Measurements from ENCODE around the gene PSMF1. TPM values are rescaled to one million over a fixed set of nuclear protein-coding genes. Genes with fewer than 3 reads are reported as not detected.

The PSMF1 gene
- total and polyA plus RNA-seq, 2 of the 4 experiments (the other 2 are of a cell fraction), result 93.6 to 109 TPM

- Histone ChIP-seq H2AK5ac (ENCODE audit: low read depth, low read length) (no peak overlapping the region), H4K5ac (ENCODE audit: low read depth, low read length) (no peak overlapping the region), H3K9ac (ENCODE audit: low read depth, low read length) (no peak overlapping the region), H4K8ac (ENCODE audit: low read depth in 2 of 2, low read length in 2 of 2) (peak overlapping the region in 1 of 2 experiments; percentile 10; a peak in 1 of 4 replicates), H3K4me1 (ENCODE audit: control insufficient read depth, insufficient read depth, low read length) (peaks cover 14% of the 10 kb centered on the region), H2AK9ac (replicated peaks; ENCODE audit: low read depth, low read length, poor library complexity) (no peak overlapping the region), H3K18ac (ENCODE audit: low read depth, low read length) (no peak overlapping the region), H2BK5ac (ENCODE audit: low read depth, low read length, poor library complexity, severe bottlenecking) (peak overlapping the region; percentile 12), H3K27ac (ENCODE audit: insufficient read depth, low read length) (peak overlapping the region; percentile 72; the same call in 1 of the 2 replicates), H3K9me1 (ENCODE audit: insufficient read depth, low read length) (peaks cover 20% of the 10 kb centered on the region; the same call in 1 of the 2 replicates), H3K27me3 (ENCODE audit: control insufficient read depth, insufficient read depth, low read length) (no peaks in the 10 kb centered on the region), H4K91ac (ENCODE audit: insufficient read depth, low read depth, low read length) (no peak overlapping the region), H3K79me1 (ENCODE audit: low read depth in 1 of 2, low read length in 2 of 2) (peaks cover 47 to 72% of the 10 kb centered on the region in 2 experiments), H3K4ac (ENCODE audit: low read depth, low read length) (peak overlapping the region; percentile 34; the same call in 1 of the 2 replicates), H2BK15ac (ENCODE audit: low read depth, low read length) (no peak overlapping the region), H3K14ac (replicated peaks; ENCODE audit: low read depth, low read length) (no peak overlapping the region), H3K56ac (ENCODE audit: extremely low read depth, insufficient read depth, low read length) (peak overlapping the region; percentile 32; the same call in 1 of the 2 replicates), H4K20me1 (ENCODE audit: insufficient read depth, low read length) (peaks cover 32% of the 10 kb centered on the region; the same call in 1 of the 2 replicates), H3K4me3 (ENCODE audit: insufficient read depth, low read depth, low read length) (peak overlapping the region; percentile 22), H2AFZ (replicated peaks; ENCODE audit: low read length, poor library complexity) (no peak overlapping the region), H2BK120ac (ENCODE audit: low read depth, low read length) (no peak overlapping the region), H2BK20ac (ENCODE audit: low read depth, low read length) (no peak overlapping the region), H3K36me3 (ENCODE audit: control insufficient read depth, insufficient read depth, low read length) (peaks cover 21% of the 10 kb centered on the region), H3K23ac (ENCODE audit: low read depth, low read length) (peak overlapping the region; percentile 39; the same call in 1 of the 2 replicates), H3K4me2 (ENCODE audit: low read depth, low read length) (peak overlapping the region; percentile 94), H3K9me3 (ENCODE audit: control insufficient read depth, insufficient read depth, low read length) (no peaks in the 10 kb centered on the region)
- WGBS, 2 experiments (ENCODE audit: extremely low coverage in 2 of 2, insufficient read length in 1 of 2), result 60% methylated on average over 1 of the region's 12 CpGs; no CpG with 5 or more reads in 1 of the 2 experiments
- intact Hi-C loops (cut with micrococcal nuclease), result no loop called here
- dilution Hi-C loops (cut with HindIII; ENCODE audit: low sequenced_read_pairs, unreplicated experiment), result no loop called here
- DNase-seq, result peak; percentile 57
- ChIA-PET POLR2A (ENCODE audit: unreplicated experiment) (no interaction called here), CTCF (interaction anchor here (0.6 kb wide), 1 partner anchor 477 kb away, joined by 6 read pairs; no protein-coding TSS in a partner anchor)
- TF ChIP-seq MAZ (IDR thresholded peaks at IDR 0.05; ENCODE audit: borderline replicate concordance, low read depth, low read length) (no peak), CEBPB (IDR thresholded peaks at IDR 0.05; ENCODE audit: low read depth, low read length) (peak; percentile 89), FOS (IDR thresholded peaks at IDR 0.05; ENCODE audit: low read depth, low read length) (no peak), RCOR1 (IDR thresholded peaks at IDR 0.05; ENCODE audit: insufficient replicate concordance, low read length) (no peak), POLR2A (IDR thresholded peaks at IDR 0.05; ENCODE audit: low read depth, low read length) (no peak), MXI1 (IDR thresholded peaks at IDR 0.05; ENCODE audit: borderline replicate concordance, low read depth, low read length) (no peak), USF2 (IDR thresholded peaks at IDR 0.05; ENCODE audit: low read depth, low read length) (peak; percentile 82), CHD1 (IDR thresholded peaks at IDR 0.05; ENCODE audit: low read depth, low read length) (no peak), ELK1 (IDR thresholded peaks at IDR 0.05; ENCODE audit: borderline replicate concordance, low read depth, low read length) (no peak), RFX5 (IDR thresholded peaks at IDR 0.05; ENCODE audit: low read depth, low read length) (no peak), RAD21 (IDR thresholded peaks at IDR 0.05; ENCODE audit: low read length) (no peak), BHLHE40 (IDR thresholded peaks at IDR 0.05; ENCODE audit: low read depth, low read length) (no peak)
- in situ Hi-C loops (cut with MboI; ENCODE audit: low sequenced_read_pairs), result loop anchor here (10.0 kb wide), 1 partner anchor 322 kb away; no protein-coding TSS in a partner anchor
- peak; percentile 15 for ATAC-seq (ENCODE audit: low read depth)
- no TSS peak for BruUV-seq (replicated peaks)
Measured at GRCh38 chr20:1122388-1123315, 4.2 kb downstream of the PSMF1 start.

Data from IMR-90 (cell line).